Mesendoderm (in vitro differentiated cells): ENCODE data around the gene RBM23. TPM values are rescaled to one million over a fixed set of nuclear protein-coding genes. Genes with fewer than 3 reads are reported as not detected.
"Not testable (repeated sequence)": the region's sequence is repeated elsewhere in the genome, so short reads cannot be mapped to it uniquely, and the experiment has no call there.

Experiments
- DNase-seq: peaks from one replicate; pipeline ENCODE4 v3.0.0; 2013
- H2AK5ac ChIP-seq: 2 replicates; pipeline ENCODE4 v1.6.1; 2013; ENCODE audit warnings: low read length, inconsistent platforms
- H2BK120ac ChIP-seq: 2 replicates; pipeline ENCODE4 v1.6.1; 2013; ENCODE audit warnings: low read depth, mild to moderate bottlenecking, low read length, moderate library complexity, mixed read lengths
- H2BK15ac ChIP-seq: replicated peaks from 2 replicates; pipeline ENCODE4 v1.6.1; 2013; ENCODE audit warnings: low read depth, mild to moderate bottlenecking, moderate library complexity
- H2BK5ac ChIP-seq: 2 replicates; pipeline ENCODE4 v1.6.1; 2013; ENCODE audit warnings: low read length, inconsistent platforms
- H3K18ac ChIP-seq: 2 replicates; pipeline ENCODE4 v1.6.1; 2013; ENCODE audit warnings: mild to moderate bottlenecking, low read length, mixed read lengths
- H3K23ac ChIP-seq: one replicate; pipeline ENCODE4 v1.6.1; 2013; ENCODE audit warnings: low read length
- H3K27ac ChIP-seq: 2 replicates; pipeline ENCODE4 v1.5.1; 2013; ENCODE audit warnings: low read depth, mild to moderate bottlenecking, inconsistent platforms, low read length, moderate library complexity
- H3K27me3 ChIP-seq: 2 replicates; pipeline ENCODE4 v1.6.1; 2013; ENCODE audit warnings: low read length, control low read depth, mild to moderate bottlenecking, inconsistent platforms; ENCODE audit not compliant: insufficient read depth, poor library complexity
- H3K36me3 ChIP-seq: 2 replicates; pipeline ENCODE4 v1.6.1; 2013; ENCODE audit warnings: low read length, inconsistent platforms; ENCODE audit not compliant: control insufficient read depth, insufficient read depth
- H3K4ac ChIP-seq: one replicate; pipeline ENCODE4 v1.6.1; 2013; ENCODE audit warnings: low read depth, mild to moderate bottlenecking, low read length, moderate library complexity
- H3K4me1 ChIP-seq: 2 replicates; pipeline ENCODE4 v1.6.1; 2013; ENCODE audit warnings: low read depth, low read length, inconsistent platforms; ENCODE audit not compliant: control insufficient read depth
- H3K4me2 ChIP-seq: 2 replicates; pipeline ENCODE4 v1.6.1; 2013; ENCODE audit warnings: low read length
- H3K4me3 ChIP-seq: 2 replicates; pipeline ENCODE4 v1.5.1; 2013; ENCODE audit warnings: mild to moderate bottlenecking, low read length
- H3K56ac ChIP-seq: one replicate; pipeline ENCODE4 v1.6.1; 2013; ENCODE audit warnings: low read length
- H3K79me1 ChIP-seq: 2 replicates; pipeline ENCODE4 v1.6.1; 2013; ENCODE audit warnings: low read length, inconsistent platforms
- H3K79me2 ChIP-seq: 2 replicates; pipeline ENCODE4 v1.6.1; 2013; ENCODE audit warnings: mild to moderate bottlenecking, low read length; ENCODE audit not compliant: control insufficient read depth, insufficient read depth
- H3K9ac ChIP-seq: 2 replicates; pipeline ENCODE4 v1.6.1; 2013; ENCODE audit warnings: low read length, inconsistent platforms
- H4K5ac ChIP-seq: one replicate; pipeline ENCODE4 v1.6.1; 2013; ENCODE audit warnings: low read length
- H4K8ac ChIP-seq: one replicate; pipeline ENCODE4 v1.6.1; 2013; ENCODE audit warnings: low read depth, mild to moderate bottlenecking, control low read depth, low read length, moderate library complexity
- WGBS: extraction: QIAGEN DNeasy Blood & Tissue Kit; methylation state at CpG from one replicate; pipeline ENCODE4 v1.1.7; 2013; ENCODE audit warnings: low lambda C conversion rate, missing lambda C conversion rate; ENCODE audit not compliant: insufficient coverage; ENCODE audit errors: extremely low coverage; 5-methylcytosine and 5-hydroxymethylcytosine counted together
- polyA plus RNA-seq, 2 experiments: library from polyadenylated mRNA; stranded (reverse); fragments of 200-250 nt; gene quantifications; one replicate each; pipeline ENCODE4 v1.2.3, GENCODE V29; 2013

The RBM23 gene
- polyA plus RNA-seq (2013, experiment 1 of 2), result 47.3 TPM
- polyA plus RNA-seq (2013, experiment 2 of 2), result 49.8 TPM

DNA sequence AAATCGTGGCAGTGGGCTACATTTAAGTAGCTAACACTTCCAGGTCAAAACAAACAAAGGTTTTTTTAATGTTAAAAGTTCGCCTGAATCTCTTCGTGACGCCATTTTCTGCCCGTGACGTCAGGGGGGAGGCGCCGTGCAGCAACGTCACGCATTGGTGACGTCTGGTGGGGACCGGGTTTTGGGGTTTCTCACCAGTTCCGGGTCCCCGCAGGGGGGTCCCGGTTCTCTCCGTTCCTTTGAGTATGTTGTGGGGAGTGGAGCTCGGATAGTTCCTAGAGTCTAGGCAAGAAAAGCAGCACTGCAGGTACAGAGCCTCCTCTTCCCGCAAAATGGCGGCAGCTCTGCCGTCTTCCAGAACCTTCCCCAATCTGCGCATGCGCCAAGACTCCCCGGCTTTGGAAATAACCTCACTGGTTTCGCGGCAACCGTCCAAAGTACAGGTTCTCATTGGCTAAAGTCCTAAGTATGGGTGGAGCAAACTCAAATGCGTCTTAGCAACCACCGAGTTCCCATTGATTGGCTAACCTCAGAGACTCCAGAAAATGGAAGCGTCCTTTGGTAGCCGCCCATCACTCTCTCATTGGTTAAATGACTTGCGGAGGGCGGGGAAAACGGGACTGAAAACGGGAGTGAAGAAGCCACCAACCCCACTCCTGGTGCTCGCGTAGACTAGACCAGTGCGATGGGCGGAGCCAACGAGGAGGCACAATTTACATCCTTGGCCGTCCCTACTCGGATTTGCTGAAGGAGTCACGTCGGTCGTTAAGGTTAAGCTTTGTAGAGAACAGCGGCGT, at the start of gene RBM23:
RBM23 (minus strand) TSS at position 346 of the 797 bp plus-strand sequence.
- DNase-seq, result peak; percentile 100
- peak within 1 kb of the TSS; percentile 75 for H3K27ac ChIP-seq
- H2BK15ac ChIP-seq, result no peak within 1 kb of the TSS
- H3K4me3 ChIP-seq, result peak within 1 kb of the TSS; percentile 86
- H3K27me3 ChIP-seq, result no peaks in the 10 kb centered on the region
- H3K56ac ChIP-seq, result peak within 1 kb of the TSS; percentile 89
- H3K23ac ChIP-seq, result no peak within 1 kb of the TSS
- H4K8ac ChIP-seq, result no peak within 1 kb of the TSS
- no CpG with 5 or more reads among the region's 46 CpGs for WGBS
- peak within 1 kb of the TSS; percentile 84 for H3K9ac ChIP-seq
- peaks cover 2% of the 10 kb centered on the region for H3K4me1 ChIP-seq
- no peak within 1 kb of the TSS for H2BK120ac ChIP-seq
- no peak within 1 kb of the TSS for H2BK5ac ChIP-seq
- peaks cover 23% of the 10 kb centered on the region for H3K36me3 ChIP-seq
- H3K79me1 ChIP-seq, result peaks cover 8% of the 10 kb centered on the region
- peaks cover 7% of the 10 kb centered on the region for H3K79me2 ChIP-seq
- no peak within 1 kb of the TSS for H3K4ac ChIP-seq
- H3K4me2 ChIP-seq, result peak within 1 kb of the TSS; percentile 90
- H4K5ac ChIP-seq, result no peak within 1 kb of the TSS
- H3K18ac ChIP-seq, result peak within 1 kb of the TSS; percentile 92
- no peak within 1 kb of the TSS for H2AK5ac ChIP-seq

DNA sequence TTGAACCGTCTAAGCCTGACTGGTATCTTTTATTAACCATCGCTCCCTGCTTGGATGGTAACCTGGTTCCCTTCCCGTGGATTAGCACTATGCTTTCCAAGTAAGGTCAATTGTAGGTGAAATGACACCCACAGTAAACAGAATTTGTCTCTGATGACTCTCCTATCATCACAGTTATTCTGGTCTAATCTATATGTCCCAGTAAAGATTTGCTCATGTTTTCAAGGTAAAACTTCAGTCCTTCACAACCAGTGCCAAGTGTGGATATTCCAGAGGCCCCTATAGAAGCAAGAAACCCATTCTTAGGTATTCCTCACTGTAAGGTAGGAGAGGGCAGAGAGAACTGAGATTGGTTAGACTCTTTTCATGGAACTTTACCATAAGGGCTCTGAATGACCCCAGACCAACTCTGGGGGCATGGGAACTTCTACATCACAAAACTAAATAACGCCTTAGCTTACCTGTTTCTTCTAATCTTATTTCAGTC, 47.9 kb upstream of the RBM23 start:
- no peak overlapping the region for H2BK15ac ChIP-seq
- H3K27ac ChIP-seq, result no peak overlapping the region
- H3K4ac ChIP-seq, result no peak overlapping the region
- no peak overlapping the region for H3K9ac ChIP-seq
- no peak overlapping the region for H4K8ac ChIP-seq
- H3K4me3 ChIP-seq, result no peak overlapping the region
- DNase-seq, result no peak
- no peak overlapping the region for H2BK120ac ChIP-seq
- no peak overlapping the region for H3K4me2 ChIP-seq
- no peaks in the 10 kb centered on the region for H3K4me1 ChIP-seq
- H3K27me3 ChIP-seq, result no peaks in the 10 kb centered on the region
- peaks cover 3% of the 10 kb centered on the region for H3K36me3 ChIP-seq
- H3K79me1 ChIP-seq, result no peaks in the 10 kb centered on the region
- no peak overlapping the region for H3K56ac ChIP-seq
- no peak overlapping the region for H2BK5ac ChIP-seq
- no peak overlapping the region for H3K23ac ChIP-seq
- no peak overlapping the region for H4K5ac ChIP-seq
- H3K18ac ChIP-seq, result no peak overlapping the region
- no peak overlapping the region for H2AK5ac ChIP-seq
- WGBS, result no CpG with 5 or more reads among the region's 4 CpGs
- H3K79me2 ChIP-seq, result no peaks in the 10 kb centered on the region

DNA sequence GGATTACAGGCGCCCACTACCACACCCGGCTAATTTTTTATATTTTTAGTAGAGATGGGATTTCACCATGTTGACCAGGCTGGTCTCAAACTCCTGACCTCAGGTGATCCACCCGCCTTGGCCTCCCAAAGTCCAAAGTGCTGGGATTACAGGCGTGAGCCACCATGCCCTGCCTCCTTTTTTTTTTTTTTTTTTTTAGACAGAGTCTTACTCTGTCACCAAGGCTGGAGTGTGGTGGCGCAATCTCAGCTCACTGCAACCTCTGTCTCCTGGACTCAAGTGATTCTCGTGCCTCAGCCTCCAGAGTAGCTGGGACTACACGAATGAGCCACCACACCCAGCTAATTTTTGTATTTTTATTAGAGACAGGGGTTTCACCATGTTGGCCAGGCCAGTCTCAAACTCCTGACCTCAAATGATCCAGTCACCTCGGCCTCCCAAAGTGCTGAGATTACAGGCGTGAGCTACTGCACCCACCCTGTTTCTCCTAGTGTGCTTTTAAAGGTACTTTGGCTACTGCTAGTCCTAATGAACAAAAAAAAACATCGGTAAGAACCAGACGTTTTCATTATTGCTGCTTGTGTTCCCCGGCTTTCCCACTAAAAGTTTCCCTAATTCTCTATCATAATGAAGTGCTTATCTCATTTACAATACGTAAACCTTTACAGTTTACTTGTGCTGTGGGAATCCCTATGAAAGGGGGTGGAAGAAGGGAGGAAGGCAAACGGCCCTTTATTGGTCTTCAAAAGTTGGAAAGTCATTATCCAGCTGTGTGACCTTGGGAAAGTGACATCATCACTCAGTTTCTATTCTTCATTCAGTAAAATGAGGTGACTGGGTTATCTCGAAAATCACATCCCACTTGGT, 47.2 kb upstream of the RBM23 start:
- not testable (repeated sequence) for H2BK120ac ChIP-seq, H3K23ac ChIP-seq, H3K79me1 ChIP-seq, H4K8ac ChIP-seq, H2BK15ac ChIP-seq, H4K5ac ChIP-seq, DNase-seq, H2AK5ac ChIP-seq, H3K79me2 ChIP-seq, H3K4me2 ChIP-seq, H3K18ac ChIP-seq, H3K27ac ChIP-seq, H3K56ac ChIP-seq, H3K36me3 ChIP-seq, H2BK5ac ChIP-seq, H3K4ac ChIP-seq, H3K9ac ChIP-seq, H3K4me3 ChIP-seq, H3K27me3 ChIP-seq, H3K4me1 ChIP-seq
- no CpG with 5 or more reads among the region's 15 CpGs for WGBS

DNA sequence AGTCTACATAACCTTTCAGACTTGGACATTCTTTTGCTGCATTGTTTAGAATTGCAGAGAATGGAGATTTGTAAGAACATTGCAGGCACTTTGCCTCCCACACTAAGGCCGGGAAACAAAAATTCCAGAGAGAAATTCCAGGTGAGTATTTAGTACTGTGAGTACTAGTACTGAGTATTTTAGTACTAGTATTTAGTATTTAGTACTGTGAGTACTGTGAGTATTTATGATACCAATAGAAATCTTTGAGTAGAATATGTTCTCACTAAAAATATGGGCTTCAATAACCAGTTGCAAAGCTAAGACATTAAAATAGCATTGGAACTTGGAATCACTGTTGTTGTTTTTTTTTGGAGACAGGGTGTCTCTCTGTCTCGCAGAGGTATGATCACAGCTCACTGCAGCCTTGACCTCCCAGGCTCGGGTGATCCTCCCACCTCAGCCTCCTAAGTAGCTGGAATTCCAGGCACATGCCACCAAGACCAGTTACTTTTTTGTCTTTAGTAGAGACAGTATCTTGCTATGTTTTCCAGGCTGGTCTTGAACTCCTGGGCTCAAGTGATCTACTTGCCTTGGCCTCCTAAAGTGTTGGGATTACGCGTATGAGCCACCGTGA, 43.2 kb upstream of the RBM23 start:
- Histone ChIP-seq H3K56ac (no peak overlapping the region), H3K79me1 (no peaks in the 10 kb centered on the region), H2BK15ac (no peak overlapping the region), H3K4me2 (no peak overlapping the region), H3K27ac (no peak overlapping the region), H2BK5ac (no peak overlapping the region), H3K4ac (no peak overlapping the region), H3K18ac (no peak overlapping the region), H3K4me3 (no peak overlapping the region), H3K27me3 (no peaks in the 10 kb centered on the region), H4K8ac (no peak overlapping the region), H3K4me1 (no peaks in the 10 kb centered on the region), H3K9ac (no peak overlapping the region), H2BK120ac (no peak overlapping the region), H3K79me2 (no peaks in the 10 kb centered on the region), H3K23ac (no peak overlapping the region), H4K5ac (no peak overlapping the region), H2AK5ac (no peak overlapping the region), H3K36me3 (no peaks in the 10 kb centered on the region)
- no peak for DNase-seq
- no CpG with 5 or more reads among the region's 6 CpGs for WGBS

DNA sequence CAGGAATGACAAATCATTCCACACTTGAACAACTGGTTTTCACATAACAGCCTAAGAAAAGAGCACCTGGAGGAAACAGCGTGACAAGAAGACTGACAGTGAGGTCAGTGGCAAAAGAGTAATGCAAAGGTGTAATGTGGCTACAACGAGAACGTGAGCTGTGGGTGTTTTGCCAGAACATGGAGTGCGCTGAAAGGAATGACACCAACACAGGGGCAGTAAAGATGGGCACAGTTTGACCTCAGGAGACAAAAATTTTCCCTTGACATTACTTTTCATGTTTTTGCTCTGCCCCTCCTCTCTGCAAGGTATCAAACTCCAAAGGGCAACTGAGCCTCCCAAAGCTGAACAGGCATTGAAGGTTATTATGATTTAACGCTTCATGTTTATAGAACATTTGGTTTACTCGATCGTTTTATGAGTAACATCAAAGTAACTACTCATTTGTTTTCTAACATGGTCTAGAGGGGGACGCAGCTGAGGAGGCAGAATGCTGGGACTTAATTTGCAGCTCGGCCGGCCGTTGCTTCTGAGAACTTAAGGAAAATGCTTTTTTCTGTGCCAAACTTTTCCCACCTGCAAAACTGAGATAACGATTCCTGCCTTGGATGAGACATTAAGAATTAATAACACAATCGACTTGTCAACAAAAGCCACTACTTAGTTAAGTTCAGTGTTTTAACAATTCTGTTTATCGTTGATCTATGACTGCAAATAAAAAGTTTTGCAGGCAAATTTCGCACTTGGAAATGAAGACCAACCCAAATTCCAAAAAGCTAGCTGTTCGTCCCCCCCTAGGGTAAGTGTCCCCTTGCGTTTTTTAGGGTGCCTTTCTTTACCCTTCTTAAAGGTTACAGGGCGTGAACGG, 37.0 kb upstream of the RBM23 start:
- Histone ChIP-seq H3K4me3 (peak overlapping the region; percentile 65), H3K23ac (no peak overlapping the region), H2BK5ac (no peak overlapping the region), H3K27me3 (no peaks in the 10 kb centered on the region), H2BK15ac (no peak overlapping the region), H3K79me2 (no peaks in the 10 kb centered on the region), H2AK5ac (no peak overlapping the region), H3K4me1 (peaks cover 2% of the 10 kb centered on the region), H3K27ac (peak overlapping the region; percentile 87), H3K56ac (peak overlapping the region; percentile 97), H4K5ac (peak overlapping the region; percentile 27), H3K18ac (peak overlapping the region; percentile 93), H3K4ac (no peak overlapping the region), H3K36me3 (no peaks in the 10 kb centered on the region), H3K79me1 (peaks cover 2% of the 10 kb centered on the region), H4K8ac (no peak overlapping the region), H2BK120ac (no peak overlapping the region), H3K4me2 (peak overlapping the region; percentile 58), H3K9ac (peak overlapping the region; percentile 77)
- WGBS, result no CpG with 5 or more reads among the region's 19 CpGs
- DNase-seq, result no peak
